ENCODE measurements around the gene AKR1B1. TPM values are rescaled to one million over a fixed set of nuclear protein-coding genes. Genes with fewer than 3 reads are reported as not detected.

AKR1B1 gene
- total and polyA plus RNA-seq, 2 of the 13 experiments (the other 11 are each of a cell fraction or from before 2014, with no cell fraction given) = 89.9 to 133 TPM

DNA sequence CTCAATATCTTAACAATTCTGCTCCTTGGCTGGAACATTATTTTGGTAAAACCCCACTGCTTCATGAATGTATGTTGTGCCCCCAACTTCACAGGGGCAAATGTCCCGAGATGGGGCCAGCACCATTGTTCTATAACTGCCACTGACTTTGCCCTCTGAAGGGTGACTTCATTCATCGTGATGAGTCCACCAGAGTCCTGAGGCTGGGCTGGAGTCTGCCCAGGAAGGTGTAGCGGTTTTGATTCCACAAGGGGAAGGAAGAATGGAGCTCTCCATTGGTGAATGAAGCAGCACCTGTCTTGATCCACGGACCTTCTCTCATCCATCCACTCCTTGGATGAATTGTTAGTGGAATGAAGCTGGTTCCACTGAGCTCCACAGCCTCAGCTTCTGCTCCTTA is 18.4 kb downstream of the AKR1B1 start:
- Histone ChIP-seq H3K4me1 (ENCODE audit: insufficient read depth, low read length) (no peaks in the 10 kb centered on the region), H3K27me3 (ENCODE audit: control insufficient read depth in 1 of 2, insufficient read depth in 2 of 2, low read length in 2 of 2) (no peaks in the 10 kb centered on the region), H3K79me2 (ENCODE audit: insufficient read depth, low read length) (no peaks in the 10 kb centered on the region), H3K27ac (ENCODE audit: extremely low read length, insufficient read depth, low read length) (no peak overlapping the region), H3K4me2 (ENCODE audit: low read depth, low read length) (no peak overlapping the region), H2AFZ (ENCODE audit: low read length) (no peak overlapping the region), H4K20me1 (ENCODE audit: insufficient read depth, low read length) (no peaks in the 10 kb centered on the region), H3K4me3 (replicated peaks in 1 of 3; ENCODE audit: insufficient read depth in 1 of 3, low read depth in 2 of 3, low read length in 3 of 3) (no peak overlapping the region), H3K36me3 (replicated peaks in 1 of 2; ENCODE audit: control insufficient read depth in 1 of 2, insufficient read depth in 2 of 2, low read length in 2 of 2) (peaks cover 15 to 39% of the 10 kb centered on the region in 2 experiments), H3K9me3 (ENCODE audit: low read length) (no peaks in the 10 kb centered on the region), H3K9ac (ENCODE audit: insufficient read depth, low read depth, low read length) (no peak overlapping the region)
- no TSS peak for BruUV-seq (replicated peaks)
- FAIRE-seq (no peak), DNase-seq (ENCODE audit: low spot score) (no peak), ATAC-seq (no peak)
- 91% methylated on average over 4 of the region's 4 CpGs for WGBS (ENCODE audit: low lambda C conversion rate)
- TF ChIP-seq SALL2 (CRISPR knock-in tag; IDR thresholded peaks at IDR 0.05) = no peak
- TF ChIP-seq ZNF7 (CRISPR knock-in tag; IDR thresholded peaks at IDR 0.05) = no peak
- TF ChIP-seq PRPF4 (IDR thresholded peaks at IDR 0.05; ENCODE audit: low read depth, low read length, poor library complexity, severe bottlenecking) = no peak
- TF ChIP-seq NCOA5 (CRISPR knock-in tag; IDR thresholded peaks at IDR 0.05) = no peak
- TF ChIP-seq ZC3H13 (CRISPR knock-in tag; IDR thresholded peaks at IDR 0.05) = no peak
- no peak for TF ChIP-seq SMAD9 (CRISPR knock-in tag; IDR thresholded peaks at IDR 0.05)
- TF ChIP-seq, protein P1, sequence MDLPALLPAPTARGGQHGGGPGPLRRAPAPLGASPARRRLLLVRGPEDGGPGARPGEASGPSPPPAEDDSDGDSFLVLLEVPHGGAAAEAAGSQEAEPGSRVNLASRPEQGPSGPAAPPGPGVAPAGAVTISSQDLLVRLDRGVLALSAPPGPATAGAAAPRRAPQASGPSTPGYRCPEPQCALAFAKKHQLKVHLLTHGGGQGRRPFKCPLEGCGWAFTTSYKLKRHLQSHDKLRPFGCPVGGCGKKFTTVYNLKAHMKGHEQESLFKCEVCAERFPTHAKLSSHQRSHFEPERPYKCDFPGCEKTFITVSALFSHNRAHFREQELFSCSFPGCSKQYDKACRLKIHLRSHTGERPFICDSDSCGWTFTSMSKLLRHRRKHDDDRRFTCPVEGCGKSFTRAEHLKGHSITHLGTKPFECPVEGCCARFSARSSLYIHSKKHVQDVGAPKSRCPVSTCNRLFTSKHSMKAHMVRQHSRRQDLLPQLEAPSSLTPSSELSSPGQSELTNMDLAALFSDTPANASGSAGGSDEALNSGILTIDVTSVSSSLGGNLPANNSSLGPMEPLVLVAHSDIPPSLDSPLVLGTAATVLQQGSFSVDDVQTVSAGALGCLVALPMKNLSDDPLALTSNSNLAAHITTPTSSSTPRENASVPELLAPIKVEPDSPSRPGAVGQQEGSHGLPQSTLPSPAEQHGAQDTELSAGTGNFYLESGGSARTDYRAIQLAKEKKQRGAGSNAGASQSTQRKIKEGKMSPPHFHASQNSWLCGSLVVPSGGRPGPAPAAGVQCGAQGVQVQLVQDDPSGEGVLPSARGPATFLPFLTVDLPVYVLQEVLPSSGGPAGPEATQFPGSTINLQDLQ (CRISPR knock-in tag; IDR thresholded peaks at IDR 0.05) = no peak
- no peak for TF ChIP-seq ZNF644 (CRISPR knock-in tag; IDR thresholded peaks at IDR 0.05; ENCODE audit: low read depth)
- no peak for TF ChIP-seq HNF4G (IDR thresholded peaks at IDR 0.05; ENCODE audit: borderline replicate concordance, low read depth, low read length)
- TF ChIP-seq HNF4G (CRISPR knock-in tag; IDR thresholded peaks at IDR 0.05; ENCODE audit: borderline replicate concordance, low read depth) = no peak
- TF ChIP-seq, protein P2, sequence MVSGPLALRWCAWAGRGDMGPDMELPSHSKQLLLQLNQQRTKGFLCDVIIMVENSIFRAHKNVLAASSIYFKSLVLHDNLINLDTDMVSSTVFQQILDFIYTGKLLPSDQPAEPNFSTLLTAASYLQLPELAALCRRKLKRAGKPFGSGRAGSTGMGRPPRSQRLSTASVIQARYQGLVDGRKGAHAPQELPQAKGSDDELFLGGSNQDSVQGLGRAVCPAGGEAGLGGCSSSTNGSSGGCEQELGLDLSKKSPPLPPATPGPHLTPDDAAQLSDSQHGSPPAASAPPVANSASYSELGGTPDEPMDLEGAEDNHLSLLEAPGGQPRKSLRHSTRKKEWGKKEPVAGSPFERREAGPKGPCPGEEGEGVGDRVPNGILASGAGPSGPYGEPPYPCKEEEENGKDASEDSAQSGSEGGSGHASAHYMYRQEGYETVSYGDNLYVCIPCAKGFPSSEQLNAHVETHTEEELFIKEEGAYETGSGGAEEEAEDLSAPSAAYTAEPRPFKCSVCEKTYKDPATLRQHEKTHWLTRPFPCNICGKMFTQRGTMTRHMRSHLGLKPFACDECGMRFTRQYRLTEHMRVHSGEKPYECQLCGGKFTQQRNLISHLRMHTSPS (CRISPR knock-in tag; IDR thresholded peaks at IDR 0.05; ENCODE audit: low read depth) = no peak
- POLR2A ChIA-PET = no interaction called here
- CTCF ChIA-PET (ENCODE audit: low intra/inter-chr PET ratio, low total read pairs) = no interaction called here
- intact Hi-C loops (cut with micrococcal nuclease; ENCODE audit: unreplicated experiment) = no loop called here
- in situ Hi-C loops (cut with HindIII; ENCODE audit: extremely low pct_ligation_motif_present, low pct_unique_long_range_greater_than_20kb) = no loop called here

All from HepG2 (cell line).